SKM-1 treated with dmso at 0.1 percent for 144 hours (cell line): ENCODE results near the gene EXOC6.

Experiments used
- DNase-seq: peaks from one replicate; lab custom pipeline; 2025; ENCODE audit not compliant: unreplicated experiment; lab: John Stamatoyannopoulos, UW

Gene EXOC6

GRCh38 chr10:93106631-93107072, 258.3 kb downstream of the EXOC6 start:
- no peak for DNase-seq
